Small intestine (tissue), 7 donors: ENCODE data around the gene GTF2A1. TPM values are rescaled to one million over a fixed set of nuclear protein-coding genes. Genes with fewer than 3 reads are reported as not detected.

Experiments used
- DNase-seq, 2 donors: peaks; one replicate each; pipeline versions ENCODE4 v3.0.0 to v3.0.0-alpha.2; 2013
- FAIRE-seq: peaks from 2 replicates; lab custom pipeline; 2012; peaks lifted over from hg19 to GRCh38; lab: Jason Lieb, UNC
- H3K27ac ChIP-seq, 3 donors: one replicate each; pipeline ENCODE4 v1.5.1; 2013; ENCODE audit warnings: low read length in 2 of 3, mild to moderate bottlenecking in 2 of 3, control low read depth in 1 of 3, inconsistent platforms in 1 of 3, low read depth in 1 of 3, moderate library complexity in 1 of 3
- H3K27me3 ChIP-seq, 3 donors: one replicate each; pipeline ENCODE4 v1.6.1; 2013; ENCODE audit warnings: low read length in 3 of 3, inconsistent platforms in 1 of 3; ENCODE audit not compliant: control insufficient read depth in 3 of 3, insufficient read depth in 3 of 3
- H3K36me3 ChIP-seq, 3 donors: one replicate each; pipeline ENCODE4 v1.6.1; 2013; ENCODE audit warnings: low read length in 3 of 3, inconsistent platforms in 1 of 3, low read depth in 1 of 3, mild to moderate bottlenecking in 1 of 3, moderate library complexity in 1 of 3; ENCODE audit not compliant: control insufficient read depth in 3 of 3, insufficient read depth in 2 of 3
- H3K4me1 ChIP-seq, 3 donors: one replicate each; pipeline ENCODE4 v1.6.1; 2013; ENCODE audit warnings: low read length in 2 of 3, inconsistent platforms in 1 of 3, low read depth in 1 of 3, mild to moderate bottlenecking in 1 of 3, moderate library complexity in 1 of 3; ENCODE audit not compliant: control insufficient read depth in 3 of 3, insufficient read depth in 2 of 3
- H3K4me3 ChIP-seq, 3 donors: one replicate each; pipeline ENCODE4 v1.5.1; 2013; ENCODE audit warnings: low read length in 3 of 3, control low read depth in 1 of 3, inconsistent platforms in 1 of 3, low read depth in 1 of 3, mild to moderate bottlenecking in 1 of 3, moderate library complexity in 1 of 3
- H3K9me3 ChIP-seq, 2 donors: one replicate each; pipeline ENCODE4 v1.6.1; 2013; ENCODE audit warnings: low read depth in 1 of 2, low read length in 1 of 2; ENCODE audit not compliant: control insufficient read depth in 2 of 2, insufficient read depth in 1 of 2
- WGBS, 3 donors: extraction: QIAGEN DNeasy Blood & Tissue Kit; methylation state at CpG; one replicate each; pipeline ENCODE4 v1.1.7; 2013; 5-methylcytosine and 5-hydroxymethylcytosine counted together
- polyA plus RNA-seq, 4 donors: library from polyadenylated mRNA; stranded (reverse) in 3 of 4; unstranded in 1 of 4; fragments of 200-250 nt in 3 of 4; fragments of 120-200 nt in 1 of 4; gene quantifications; one replicate each; pipeline versions ENCODE4 v1.2.1 to v1.2.3, GENCODE V29; 2013
- donor health status: healthy with polysubstance abuse.
- donor health status: control.
- donor health status: control.
- donor health status: Bipolar disorder and iron deficiency.
- donor health status: healthy.

GTF2A1 gene
- polyA plus RNA-seq, 4 donors = 4.9 to 19.1 (median 7.9) TPM

- H3K4me3 ChIP-seq = no peak overlapping the region
- H3K9me3 ChIP-seq = no peaks in the 10 kb centered on the region
- H3K27ac ChIP-seq = no peak overlapping the region
- FAIRE-seq (no peak), DNase-seq (peak; percentile 67)
- no peaks in the 10 kb centered on the region for H3K27me3 ChIP-seq
- H3K4me1 ChIP-seq = peaks cover 0 to 14% (median 2%) of the 10 kb centered on the region in 3 donors
- H3K36me3 ChIP-seq = no peaks in the 10 kb centered on the region
- WGBS, 3 donors = 62 to 76% (median 67%) methylated on average over 2 of the region's 2 CpGs
Measured at GRCh38 chr14:81222691-81223090, 1.9 kb upstream of the GTF2A1 start.

GRCh38 chr14:81222126-81222525 lies 1.4 kb upstream of the GTF2A1 start:
- Histone ChIP-seq H3K4me1 (peaks cover 0 to 14% (median 5%) of the 10 kb centered on the region in 3 donors), H3K27me3 (no peaks in the 10 kb centered on the region), H3K36me3 (no peaks in the 10 kb centered on the region), H3K4me3 (no peak overlapping the region), H3K9me3 (no peaks in the 10 kb centered on the region), H3K27ac (peak overlapping the region in 2 of 3 donors; percentile 95 to 100)
- WGBS, 3 donors = 88 to 95% (median 89%) methylated on average over 5 of the region's 5 CpGs
- FAIRE-seq = no peak
- DNase-seq = no peak

- no peak for DNase-seq
- peak overlapping the region; percentile 95 to 100 (median 96) for H3K27ac ChIP-seq
- peak overlapping the region in 2 of 3 donors; percentile 57 to 83 for H3K4me3 ChIP-seq
- no peaks in the 10 kb centered on the region for H3K27me3 ChIP-seq
- H3K36me3 ChIP-seq = no peaks in the 10 kb centered on the region
- H3K9me3 ChIP-seq = no peaks in the 10 kb centered on the region
- FAIRE-seq = no peak
- WGBS, 3 donors = 37 to 47% (median 40%) methylated on average over 16 of the region's 16 CpGs
- peaks cover 0 to 14% (median 5%) of the 10 kb centered on the region in 3 donors for H3K4me1 ChIP-seq
Measured at GRCh38 chr14:81221579-81222102, 882 bp upstream of the GTF2A1 start.

GRCh38 chr14:81220580-81220829 lies 254 bp downstream of the GTF2A1 start:
- H3K4me1 ChIP-seq = peaks cover 0 to 14% (median 5%) of the 10 kb centered on the region in 3 donors
- WGBS, 3 donors = 0 to 2% (median 0%) methylated on average over 9 to 13 of the region's 13 CpGs
- FAIRE-seq = no peak
- peak overlapping the region; percentile 70 to 93 (median 91) for H3K4me3 ChIP-seq
- H3K36me3 ChIP-seq = peaks cover 0 to 4% (median 2%) of the 10 kb centered on the region in 3 donors
- peak overlapping the region; percentile 82 to 99 (median 93) for H3K27ac ChIP-seq
- DNase-seq = no peak
- no peaks in the 10 kb centered on the region for H3K9me3 ChIP-seq
- H3K27me3 ChIP-seq = no peaks in the 10 kb centered on the region

GRCh38 chr14:81219759-81220579 lies 790 bp downstream of the GTF2A1 start:
- Histone ChIP-seq H3K9me3 (no peaks in the 10 kb centered on the region), H3K4me3 (peak overlapping the region; percentile 70 to 93 (median 91)), H3K27me3 (no peaks in the 10 kb centered on the region), H3K4me1 (peaks cover 0 to 14% (median 5%) of the 10 kb centered on the region in 3 donors), H3K36me3 (peaks cover 0 to 4% (median 2%) of the 10 kb centered on the region in 3 donors), H3K27ac (peak overlapping the region; percentile 91 to 99 (median 96))
- FAIRE-seq (no peak), DNase-seq (peak; percentile 24 to 63)
- 0 to 1% (median 1%) methylated on average over 47 to 84 of the region's 84 CpGs for WGBS, 3 donors

- 0% methylated on average over 29 of the region's 29 CpGs for WGBS, 3 donors
- Histone ChIP-seq H3K27ac (peak overlapping the region; percentile 91 to 97 (median 96)), H3K4me1 (peaks cover 0 to 14% (median 5%) of the 10 kb centered on the region in 3 donors), H3K4me3 (peak overlapping the region; percentile 70 to 91 (median 77)), H3K36me3 (peaks cover 0 to 7% (median 2%) of the 10 kb centered on the region in 3 donors), H3K9me3 (no peaks in the 10 kb centered on the region), H3K27me3 (no peaks in the 10 kb centered on the region)
- DNase-seq (peak; percentile 96), FAIRE-seq (no peak)
Measured at GRCh38 chr14:81219210-81219758, 1.5 kb downstream of the GTF2A1 start.

DNA sequence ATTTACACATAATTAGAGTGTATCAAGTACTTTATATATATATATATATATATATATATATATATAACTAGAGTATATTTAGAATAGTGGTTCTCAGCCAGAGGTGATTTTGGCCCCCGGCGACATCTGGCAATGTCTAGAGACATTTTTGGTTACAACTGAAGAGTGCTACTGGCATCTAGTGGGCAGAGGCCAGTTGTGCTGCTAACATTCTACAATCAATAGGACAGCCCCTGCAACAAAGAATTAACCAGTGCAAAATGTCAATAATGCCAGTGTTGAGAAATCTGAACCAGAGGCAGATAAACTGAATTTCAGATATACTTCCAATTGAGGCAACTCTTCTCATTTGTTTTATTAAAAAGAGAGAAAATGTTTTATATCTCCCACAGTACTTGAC lies 8.9 kb downstream of the GTF2A1 start:
- DNase-seq = peak in 1 of 2 donors; percentile 7
- Histone ChIP-seq H3K27ac (no peak overlapping the region), H3K36me3 (peaks cover 8 to 32% (median 10%) of the 10 kb centered on the region in 3 donors), H3K27me3 (no peaks in the 10 kb centered on the region), H3K4me1 (no peaks in the 10 kb centered on the region), H3K4me3 (no peak overlapping the region), H3K9me3 (no peaks in the 10 kb centered on the region)
- 55 to 77% (median 73%) methylated on average over 2 of the region's 2 CpGs for WGBS, 3 donors
- FAIRE-seq = no peak

GRCh38 chr14:81209167-81209836 lies 11.5 kb downstream of the GTF2A1 start:
- no peaks in the 10 kb centered on the region for H3K27me3 ChIP-seq
- peaks cover 8 to 27% (median 9%) of the 10 kb centered on the region in 3 donors for H3K36me3 ChIP-seq
- no peak overlapping the region for H3K4me3 ChIP-seq
- FAIRE-seq = no peak
- DNase-seq = no peak
- no peaks in the 10 kb centered on the region for H3K9me3 ChIP-seq
- no peaks in the 10 kb centered on the region for H3K4me1 ChIP-seq
- WGBS, 3 donors = 75 to 79% (median 79%) methylated on average over 8 of the region's 8 CpGs
- H3K27ac ChIP-seq = no peak overlapping the region
